Stimulated activated CD8-positive, alpha-beta memory T cell treated with anti-CD3 and anti-CD28 coated beads, Interleukin-4, amount 100 ng/mL, for 4 hours (primary cell): Measurements from ENCODE around the gene DAZ4.
"Not testable (repeated sequence)": the region's sequence is repeated elsewhere in the genome, so short reads cannot be mapped to it uniquely, and the experiment has no call there.

ENCODE experiments used
- DNase-seq, 2 donors: peaks; one replicate each; pipeline ENCODE4 v3.0.0-alpha.2; 2020; ENCODE audit warnings: low read depth in 2 of 2, low spot score in 1 of 2

Gene DAZ4, protein sequence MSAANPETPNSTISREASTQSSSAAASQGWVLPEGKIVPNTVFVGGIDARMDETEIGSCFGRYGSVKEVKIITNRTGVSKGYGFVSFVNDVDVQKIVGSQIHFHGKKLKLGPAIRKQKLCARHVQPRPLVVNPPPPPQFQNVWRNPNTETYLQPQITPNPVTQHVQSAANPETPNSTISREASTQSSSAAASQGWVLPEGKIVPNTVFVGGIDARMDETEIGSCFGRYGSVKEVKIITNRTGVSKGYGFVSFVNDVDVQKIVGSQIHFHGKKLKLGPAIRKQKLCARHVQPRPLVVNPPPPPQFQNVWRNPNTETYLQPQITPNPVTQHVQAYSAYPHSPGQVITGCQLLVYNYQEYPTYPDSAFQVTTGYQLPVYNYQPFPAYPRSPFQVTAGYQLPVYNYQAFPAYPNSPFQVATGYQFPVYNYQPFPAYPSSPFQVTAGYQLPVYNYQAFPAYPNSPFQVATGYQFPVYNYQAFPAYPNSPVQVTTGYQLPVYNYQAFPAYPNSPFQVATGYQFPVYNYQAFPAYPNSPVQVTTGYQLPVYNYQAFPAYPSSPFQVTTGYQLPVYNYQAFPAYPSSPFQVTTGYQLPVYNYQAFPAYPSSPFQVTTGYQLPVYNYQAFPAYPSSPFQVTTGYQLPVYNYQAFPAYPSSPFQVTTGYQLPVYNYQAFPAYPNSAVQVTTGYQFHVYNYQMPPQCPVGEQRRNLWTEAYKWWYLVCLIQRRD

DNA sequence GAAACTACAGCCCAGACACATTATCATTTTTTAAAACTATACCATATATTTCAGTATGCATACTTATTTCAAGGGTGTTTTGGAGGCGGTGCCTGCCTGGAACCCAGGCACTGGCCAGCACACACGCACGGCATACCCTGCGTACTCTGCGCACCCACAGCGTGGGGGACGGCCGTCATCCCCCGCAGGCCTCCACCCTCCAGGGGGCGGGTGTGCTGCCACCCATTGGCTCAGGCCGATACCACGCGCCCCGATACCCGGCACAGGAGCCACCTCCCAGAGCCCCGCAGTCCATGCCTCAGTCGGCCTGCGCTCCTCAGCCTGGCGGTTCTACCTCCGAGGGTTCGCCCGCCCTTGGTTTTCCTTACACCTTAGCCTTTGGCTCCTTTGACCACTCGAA is at the start of gene DAZ4:
Gene DAZ4 (plus strand): TSS at position 301 of the 400 bp plus-strand sequence. CDS start 208 bp downstream, outside the sequence.
- DNase-seq = not testable (repeated sequence)

DNA sequence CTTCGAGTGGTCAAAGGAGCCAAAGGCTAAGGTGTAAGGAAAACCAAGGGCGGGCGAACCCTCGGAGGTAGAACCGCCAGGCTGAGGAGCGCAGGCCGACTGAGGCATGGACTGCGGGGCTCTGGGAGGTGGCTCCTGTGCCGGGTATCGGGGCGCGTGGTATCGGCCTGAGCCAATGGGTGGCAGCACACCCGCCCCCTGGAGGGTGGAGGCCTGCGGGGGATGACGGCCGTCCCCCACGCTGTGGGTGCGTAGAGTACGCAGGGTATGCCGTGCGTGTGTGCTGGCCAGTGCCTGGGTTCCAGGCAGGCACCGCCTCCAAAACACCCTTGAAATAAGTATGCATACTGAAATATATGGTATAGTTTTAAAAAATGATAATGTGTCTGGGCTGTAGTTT is 20.4 kb upstream of the DAZ4 start, which contains the start of gene DAZ3:
Gene DAZ3 (minus strand): TSS at position 101 of the 400 bp plus-strand sequence. CDS start 208 bp downstream, outside the sequence.
- not testable (repeated sequence) for DNase-seq

DNA sequence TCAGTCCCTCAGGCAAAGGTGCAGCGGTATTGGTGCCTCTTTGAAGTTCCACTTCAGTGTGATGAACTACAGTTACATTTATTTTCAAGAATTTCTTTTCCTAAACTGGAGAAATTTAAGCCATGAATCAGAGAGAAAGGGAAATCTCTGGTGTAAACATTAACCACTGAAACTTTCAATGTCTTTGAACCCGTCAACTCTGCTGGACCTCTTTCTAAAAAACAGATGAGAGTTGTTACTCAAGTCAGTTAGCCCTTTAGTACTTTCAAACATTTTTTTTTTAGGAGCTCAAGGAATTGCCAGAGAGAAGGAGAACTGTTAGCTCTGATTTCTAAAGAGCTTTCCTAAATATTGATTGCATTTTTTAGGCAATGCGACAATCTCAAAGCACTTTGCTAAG is 11.9 kb upstream of the DAZ4 start:
- DNase-seq = not testable (repeated sequence)

DNA sequence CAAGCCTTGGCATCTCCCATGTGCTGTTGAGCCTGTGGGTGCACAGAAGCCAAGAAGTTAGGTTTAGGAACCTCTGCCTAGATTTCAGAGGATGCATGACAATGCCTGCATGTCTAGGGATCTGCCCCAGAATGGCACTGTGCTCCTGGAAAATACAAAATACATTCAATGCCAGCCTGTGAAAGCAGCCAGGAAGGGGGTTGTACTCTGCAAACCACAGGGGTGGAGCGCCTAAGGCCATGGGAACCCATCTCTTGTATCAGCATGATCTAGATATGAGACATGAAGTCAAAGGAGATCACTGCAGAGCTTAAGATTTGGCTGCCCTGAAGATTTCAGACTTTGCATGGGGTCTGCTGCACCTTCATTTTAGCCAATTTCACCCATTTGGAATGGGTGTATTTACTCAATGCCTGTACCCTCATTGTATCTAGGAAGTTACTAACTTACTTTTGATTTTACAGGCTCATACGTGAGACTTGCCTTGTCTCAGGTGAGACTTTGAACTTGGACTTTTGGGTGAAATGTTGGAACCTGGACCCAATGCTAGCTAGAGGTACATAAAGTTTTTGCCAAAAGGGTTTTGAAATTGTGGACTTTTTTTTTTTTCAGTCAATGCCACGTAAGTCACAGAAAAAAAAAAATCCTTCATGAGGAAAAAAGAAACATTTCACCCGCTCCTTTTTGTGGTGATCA is 9.4 kb upstream of the DAZ4 start:
- DNase-seq = not testable (repeated sequence)

DNA sequence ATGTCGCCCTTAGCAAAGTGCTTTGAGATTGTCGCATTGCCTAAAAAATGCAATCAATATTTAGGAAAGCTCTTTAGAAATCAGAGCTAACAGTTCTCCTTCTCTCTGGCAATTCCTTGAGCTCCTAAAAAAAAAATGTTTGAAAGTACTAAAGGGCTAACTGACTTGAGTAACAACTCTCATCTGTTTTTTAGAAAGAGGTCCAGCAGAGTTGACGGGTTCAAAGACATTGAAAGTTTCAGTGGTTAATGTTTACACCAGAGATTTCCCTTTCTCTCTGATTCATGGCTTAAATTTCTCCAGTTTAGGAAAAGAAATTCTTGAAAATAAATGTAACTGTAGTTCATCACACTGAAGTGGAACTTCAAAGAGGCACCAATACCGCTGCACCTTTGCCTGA is 8.7 kb upstream of the DAZ4 start:
- DNase-seq = not testable (repeated sequence)
